Measurements from ENCODE around the gene CD151. TPM values are rescaled to one million over a fixed set of nuclear protein-coding genes. Genes with fewer than 3 reads are reported as not detected.

The CD151 gene
- total and polyA plus RNA-seq, 2 experiments from 2014 or later: 62.9 to 109 TPM

DNA sequence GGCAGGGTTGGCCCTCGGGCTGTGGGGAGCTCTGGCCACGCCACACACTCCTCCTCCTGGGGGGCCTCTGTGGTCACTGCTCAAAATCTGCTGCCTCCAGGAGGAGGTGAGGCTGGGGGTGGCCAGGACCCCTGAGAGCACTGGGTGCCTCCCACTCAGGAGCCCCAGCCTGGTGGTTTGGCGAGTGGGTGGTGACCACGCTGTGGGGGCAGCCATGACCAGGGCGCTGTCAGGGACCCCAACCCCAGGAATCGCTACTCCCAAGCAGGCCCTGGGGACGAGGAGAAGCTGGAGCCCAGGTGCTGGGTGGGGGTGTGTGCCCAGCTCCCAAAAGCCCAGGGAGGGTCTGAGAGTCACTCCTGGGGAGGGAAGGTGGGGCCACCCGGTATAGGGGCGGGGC is 40.0 kb downstream of the CD151 start (continued):
- TF ChIP-seq, protein P1, sequence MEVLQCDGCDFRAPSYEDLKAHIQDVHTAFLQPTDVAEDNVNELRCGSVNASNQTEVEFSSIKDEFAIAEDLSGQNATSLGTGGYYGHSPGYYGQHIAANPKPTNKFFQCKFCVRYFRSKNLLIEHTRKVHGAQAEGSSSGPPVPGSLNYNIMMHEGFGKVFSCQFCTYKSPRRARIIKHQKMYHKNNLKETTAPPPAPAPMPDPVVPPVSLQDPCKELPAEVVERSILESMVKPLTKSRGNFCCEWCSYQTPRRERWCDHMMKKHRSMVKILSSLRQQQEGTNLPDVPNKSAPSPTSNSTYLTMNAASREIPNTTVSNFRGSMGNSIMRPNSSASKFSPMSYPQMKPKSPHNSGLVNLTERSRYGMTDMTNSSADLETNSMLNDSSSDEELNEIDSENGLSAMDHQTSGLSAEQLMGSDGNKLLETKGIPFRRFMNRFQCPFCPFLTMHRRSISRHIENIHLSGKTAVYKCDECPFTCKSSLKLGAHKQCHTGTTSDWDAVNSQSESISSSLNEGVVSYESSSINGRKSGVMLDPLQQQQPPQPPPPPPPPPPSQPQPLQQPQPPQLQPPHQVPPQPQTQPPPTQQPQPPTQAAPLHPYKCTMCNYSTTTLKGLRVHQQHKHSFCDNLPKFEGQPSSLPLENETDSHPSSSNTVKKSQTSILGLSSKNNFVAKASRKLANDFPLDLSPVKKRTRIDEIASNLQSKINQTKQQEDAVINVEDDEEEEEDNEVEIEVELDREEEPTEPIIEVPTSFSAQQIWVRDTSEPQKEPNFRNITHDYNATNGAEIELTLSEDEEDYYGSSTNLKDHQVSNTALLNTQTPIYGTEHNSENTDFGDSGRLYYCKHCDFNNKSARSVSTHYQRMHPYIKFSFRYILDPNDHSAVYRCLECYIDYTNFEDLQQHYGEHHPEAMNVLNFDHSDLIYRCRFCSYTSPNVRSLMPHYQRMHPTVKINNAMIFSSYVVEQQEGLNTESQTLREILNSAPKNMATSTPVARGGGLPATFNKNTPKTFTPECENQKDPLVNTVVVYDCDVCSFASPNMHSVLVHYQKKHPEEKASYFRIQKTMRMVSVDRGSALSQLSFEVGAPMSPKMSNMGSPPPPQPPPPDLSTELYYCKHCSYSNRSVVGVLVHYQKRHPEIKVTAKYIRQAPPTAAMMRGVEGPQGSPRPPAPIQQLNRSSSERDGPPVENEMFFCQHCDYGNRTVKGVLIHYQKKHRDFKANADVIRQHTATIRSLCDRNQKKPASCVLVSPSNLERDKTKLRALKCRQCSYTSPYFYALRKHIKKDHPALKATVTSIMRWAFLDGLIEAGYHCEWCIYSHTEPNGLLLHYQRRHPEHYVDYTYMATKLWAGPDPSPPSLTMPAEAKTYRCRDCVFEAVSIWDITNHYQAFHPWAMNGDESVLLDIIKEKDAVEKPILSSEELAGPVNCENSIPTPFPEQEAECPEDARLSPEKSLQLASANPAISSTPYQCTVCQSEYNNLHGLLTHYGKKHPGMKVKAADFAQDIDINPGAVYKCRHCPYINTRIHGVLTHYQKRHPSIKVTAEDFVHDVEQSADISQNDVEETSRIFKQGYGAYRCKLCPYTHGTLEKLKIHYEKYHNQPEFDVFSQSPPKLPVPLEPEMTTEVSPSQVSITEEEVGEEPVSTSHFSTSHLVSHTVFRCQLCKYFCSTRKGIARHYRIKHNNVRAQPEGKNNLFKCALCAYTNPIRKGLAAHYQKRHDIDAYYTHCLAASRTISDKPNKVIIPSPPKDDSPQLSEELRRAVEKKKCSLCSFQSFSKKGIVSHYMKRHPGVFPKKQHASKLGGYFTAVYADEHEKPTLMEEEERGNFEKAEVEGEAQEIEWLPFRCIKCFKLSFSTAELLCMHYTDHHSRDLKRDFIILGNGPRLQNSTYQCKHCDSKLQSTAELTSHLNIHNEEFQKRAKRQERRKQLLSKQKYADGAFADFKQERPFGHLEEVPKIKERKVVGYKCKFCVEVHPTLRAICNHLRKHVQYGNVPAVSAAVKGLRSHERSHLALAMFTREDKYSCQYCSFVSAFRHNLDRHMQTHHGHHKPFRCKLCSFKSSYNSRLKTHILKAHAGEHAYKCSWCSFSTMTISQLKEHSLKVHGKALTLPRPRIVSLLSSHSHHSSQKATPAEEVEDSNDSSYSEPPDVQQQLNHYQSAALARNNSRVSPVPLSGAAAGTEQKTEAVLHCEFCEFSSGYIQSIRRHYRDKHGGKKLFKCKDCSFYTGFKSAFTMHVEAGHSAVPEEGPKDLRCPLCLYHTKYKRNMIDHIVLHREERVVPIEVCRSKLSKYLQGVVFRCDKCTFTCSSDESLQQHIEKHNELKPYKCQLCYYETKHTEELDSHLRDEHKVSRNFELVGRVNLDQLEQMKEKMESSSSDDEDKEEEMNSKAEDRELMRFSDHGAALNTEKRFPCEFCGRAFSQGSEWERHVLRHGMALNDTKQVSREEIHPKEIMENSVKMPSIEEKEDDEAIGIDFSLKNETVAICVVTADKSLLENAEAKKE (CRISPR knock-in tag; IDR thresholded peaks at IDR 0.05): no peak
- TF ChIP-seq POLR2AphosphoS5 (IDR thresholded peaks at IDR 0.05; ENCODE audit: low read depth): no peak
- TF ChIP-seq ZNF114 (CRISPR knock-in tag; IDR thresholded peaks at IDR 0.05): no peak
- no peak for TF ChIP-seq JUNB (IDR thresholded peaks at IDR 0.05; ENCODE audit: unreplicated experiment)
- no peak for TF ChIP-seq EZH2 (IDR thresholded peaks at IDR 0.05; ENCODE audit: low read depth, unreplicated experiment)
- TF ChIP-seq ETS1 (IDR thresholded peaks at IDR 0.05): no peak
- TF ChIP-seq, protein P2, sequence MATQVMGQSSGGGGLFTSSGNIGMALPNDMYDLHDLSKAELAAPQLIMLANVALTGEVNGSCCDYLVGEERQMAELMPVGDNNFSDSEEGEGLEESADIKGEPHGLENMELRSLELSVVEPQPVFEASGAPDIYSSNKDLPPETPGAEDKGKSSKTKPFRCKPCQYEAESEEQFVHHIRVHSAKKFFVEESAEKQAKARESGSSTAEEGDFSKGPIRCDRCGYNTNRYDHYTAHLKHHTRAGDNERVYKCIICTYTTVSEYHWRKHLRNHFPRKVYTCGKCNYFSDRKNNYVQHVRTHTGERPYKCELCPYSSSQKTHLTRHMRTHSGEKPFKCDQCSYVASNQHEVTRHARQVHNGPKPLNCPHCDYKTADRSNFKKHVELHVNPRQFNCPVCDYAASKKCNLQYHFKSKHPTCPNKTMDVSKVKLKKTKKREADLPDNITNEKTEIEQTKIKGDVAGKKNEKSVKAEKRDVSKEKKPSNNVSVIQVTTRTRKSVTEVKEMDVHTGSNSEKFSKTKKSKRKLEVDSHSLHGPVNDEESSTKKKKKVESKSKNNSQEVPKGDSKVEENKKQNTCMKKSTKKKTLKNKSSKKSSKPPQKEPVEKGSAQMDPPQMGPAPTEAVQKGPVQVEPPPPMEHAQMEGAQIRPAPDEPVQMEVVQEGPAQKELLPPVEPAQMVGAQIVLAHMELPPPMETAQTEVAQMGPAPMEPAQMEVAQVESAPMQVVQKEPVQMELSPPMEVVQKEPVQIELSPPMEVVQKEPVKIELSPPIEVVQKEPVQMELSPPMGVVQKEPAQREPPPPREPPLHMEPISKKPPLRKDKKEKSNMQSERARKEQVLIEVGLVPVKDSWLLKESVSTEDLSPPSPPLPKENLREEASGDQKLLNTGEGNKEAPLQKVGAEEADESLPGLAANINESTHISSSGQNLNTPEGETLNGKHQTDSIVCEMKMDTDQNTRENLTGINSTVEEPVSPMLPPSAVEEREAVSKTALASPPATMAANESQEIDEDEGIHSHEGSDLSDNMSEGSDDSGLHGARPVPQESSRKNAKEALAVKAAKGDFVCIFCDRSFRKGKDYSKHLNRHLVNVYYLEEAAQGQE (IDR thresholded peaks at IDR 0.05; ENCODE audit: unreplicated experiment): no peak
